Activated naive CD8-positive, alpha-beta T cell treated with anti-CD3 and anti-CD28 coated beads for 36 hours (primary cell): ENCODE results near the gene ETV6. TPM values are rescaled to one million over a fixed set of nuclear protein-coding genes. Genes with fewer than 3 reads are reported as not detected.

Experiments
- DNase-seq: peaks from one replicate; pipeline ENCODE4 v3.0.0; 2021
- H3K27ac Mint-ChIP-seq: one replicate; pipeline ENCODE4 v1.8.0; 2022; ENCODE audit warnings: mild to moderate bottlenecking, moderate library complexity, mixed read lengths
- H3K27me3 Mint-ChIP-seq: one replicate; pipeline ENCODE4 v1.8.0; 2022; ENCODE audit warnings: mild to moderate bottlenecking, mixed read lengths
- H3K36me3 Mint-ChIP-seq: one replicate; pipeline ENCODE4 v1.8.0; 2021; ENCODE audit warnings: mild to moderate bottlenecking, mixed read lengths
- H3K4me1 Mint-ChIP-seq: one replicate; pipeline ENCODE4 v1.8.0; 2021; ENCODE audit warnings: mixed read lengths
- H3K4me3 Mint-ChIP-seq: one replicate; pipeline ENCODE4 v1.8.0; 2022; ENCODE audit warnings: mild to moderate bottlenecking, moderate library complexity, mixed read lengths
- H3K9me3 Mint-ChIP-seq: one replicate; pipeline ENCODE4 v1.8.0; 2022; ENCODE audit warnings: mixed read lengths
- total RNA-seq, 2 experiments: library from RNA; stranded (reverse); gene quantifications; one replicate each; pipeline ENCODE4 v1.2.3, GENCODE V29; 2021

Gene ETV6
- total RNA-seq, 2 experiments from 2014 or later: 21.6 to 23.7 TPM

GRCh38 chr12:11722071-11722470 is 72.6 kb downstream of the ETV6 start:
- Mint-ChIP-seq H3K9me3 (peaks cover 3% of the 10 kb centered on the region), H3K4me3 (no peak overlapping the region), H3K27ac (no peak overlapping the region), H3K27me3 (no peaks in the 10 kb centered on the region), H3K4me1 (peaks cover 28% of the 10 kb centered on the region), H3K36me3 (peaks cover 14% of the 10 kb centered on the region)
- DNase-seq: no peak

GRCh38 chr12:11722578-11723138 is 73.2 kb downstream of the ETV6 start:
- Mint-ChIP-seq H3K4me3 (no peak overlapping the region), H3K36me3 (peaks cover 14% of the 10 kb centered on the region)

GRCh38 chr12:11723993-11724392 is 74.5 kb downstream of the ETV6 start:
- Mint-ChIP-seq H3K9me3 (peaks cover 3% of the 10 kb centered on the region), H3K27me3 (no peaks in the 10 kb centered on the region), H3K4me3 (no peak overlapping the region), H3K4me1 (peaks cover 38% of the 10 kb centered on the region), H3K36me3 (peaks cover 14% of the 10 kb centered on the region), H3K27ac (no peak overlapping the region)
- no peak for DNase-seq

More at GRCh38 chr12:11722578-11723138, 73.2 kb downstream of the ETV6 start:
- Mint-ChIP-seq H3K4me1 (peaks cover 33% of the 10 kb centered on the region), H3K27ac (no peak overlapping the region), H3K27me3 (no peaks in the 10 kb centered on the region), H3K9me3 (peaks cover 3% of the 10 kb centered on the region)
- no peak for DNase-seq

GRCh38 chr12:11724888-11725311 is 75.4 kb downstream of the ETV6 start:
- Mint-ChIP-seq H3K4me1 (peaks cover 38% of the 10 kb centered on the region), H3K27me3 (no peaks in the 10 kb centered on the region)

GRCh38 chr12:11725686-11726085 is 76.2 kb downstream of the ETV6 start:
- Mint-ChIP-seq H3K9me3 (peaks cover 2% of the 10 kb centered on the region), H3K27me3 (no peaks in the 10 kb centered on the region), H3K27ac (no peak overlapping the region), H3K4me3 (no peak overlapping the region), H3K4me1 (peaks cover 43% of the 10 kb centered on the region), H3K36me3 (peaks cover 22% of the 10 kb centered on the region)
- no peak for DNase-seq

More at GRCh38 chr12:11724888-11725311, 75.4 kb downstream of the ETV6 start:
- Mint-ChIP-seq H3K27ac (no peak overlapping the region), H3K9me3 (peaks cover 3% of the 10 kb centered on the region), H3K36me3 (peaks cover 21% of the 10 kb centered on the region), H3K4me3 (no peak overlapping the region)
- no peak for DNase-seq

GRCh38 chr12:11726659-11727058 is 77.2 kb downstream of the ETV6 start:
- H3K27ac Mint-ChIP-seq: peak overlapping the region; percentile 55
- peaks cover 19% of the 10 kb centered on the region for H3K36me3 Mint-ChIP-seq
- H3K9me3 Mint-ChIP-seq: no peaks in the 10 kb centered on the region

GRCh38 chr12:11727133-11727664 is 77.7 kb downstream of the ETV6 start:
- Mint-ChIP-seq H3K9me3 (no peaks in the 10 kb centered on the region), H3K4me3 (peak overlapping the region; percentile 19)

More at GRCh38 chr12:11726659-11727058, 77.2 kb downstream of the ETV6 start:
- H3K4me1 Mint-ChIP-seq: peaks cover 52% of the 10 kb centered on the region
- H3K27me3 Mint-ChIP-seq: no peaks in the 10 kb centered on the region
- H3K4me3 Mint-ChIP-seq: no peak overlapping the region
- DNase-seq: no peak

GRCh38 chr12:11728154-11728755 is 78.8 kb downstream of the ETV6 start:
- H3K4me1 Mint-ChIP-seq: peaks cover 65% of the 10 kb centered on the region

More at GRCh38 chr12:11727133-11727664, 77.7 kb downstream of the ETV6 start:
- H3K4me1 Mint-ChIP-seq: peaks cover 58% of the 10 kb centered on the region
- peak; percentile 74 for DNase-seq
- peaks cover 19% of the 10 kb centered on the region for H3K36me3 Mint-ChIP-seq
- peak overlapping the region; percentile 55 for H3K27ac Mint-ChIP-seq
- H3K27me3 Mint-ChIP-seq: no peaks in the 10 kb centered on the region

GRCh38 chr12:11729008-11729407 is 79.5 kb downstream of the ETV6 start:
- Mint-ChIP-seq H3K4me3 (no peak overlapping the region), H3K27ac (peak overlapping the region; percentile 34), H3K9me3 (no peaks in the 10 kb centered on the region), H3K36me3 (peaks cover 23% of the 10 kb centered on the region), H3K4me1 (peaks cover 68% of the 10 kb centered on the region), H3K27me3 (no peaks in the 10 kb centered on the region)
- DNase-seq: no peak

More at GRCh38 chr12:11728154-11728755, 78.8 kb downstream of the ETV6 start:
- H3K4me3 Mint-ChIP-seq: no peak overlapping the region
- no peaks in the 10 kb centered on the region for H3K9me3 Mint-ChIP-seq
- H3K27me3 Mint-ChIP-seq: no peaks in the 10 kb centered on the region
- H3K27ac Mint-ChIP-seq: no peak overlapping the region
- no peak for DNase-seq
- H3K36me3 Mint-ChIP-seq: peaks cover 22% of the 10 kb centered on the region

GRCh38 chr12:11729439-11730150 is 80.1 kb downstream of the ETV6 start:
- H3K4me3 Mint-ChIP-seq: no peak overlapping the region
- DNase-seq: no peak
- H3K4me1 Mint-ChIP-seq: peaks cover 69% of the 10 kb centered on the region
- H3K27me3 Mint-ChIP-seq: no peaks in the 10 kb centered on the region
- H3K36me3 Mint-ChIP-seq: peaks cover 23% of the 10 kb centered on the region
- H3K9me3 Mint-ChIP-seq: no peaks in the 10 kb centered on the region
- peak overlapping the region; percentile 34 for H3K27ac Mint-ChIP-seq

- Mint-ChIP-seq H3K4me3 (no peak overlapping the region), H3K4me1 (peaks cover 71% of the 10 kb centered on the region), H3K9me3 (no peaks in the 10 kb centered on the region), H3K27ac (peak overlapping the region; percentile 84), H3K27me3 (no peaks in the 10 kb centered on the region), H3K36me3 (peaks cover 22% of the 10 kb centered on the region)
- no peak for DNase-seq
Observed at GRCh38 chr12:11730299-11731041, 81.0 kb downstream of the ETV6 start.

GRCh38 chr12:11731042-11731357 is 81.5 kb downstream of the ETV6 start:
- Mint-ChIP-seq H3K9me3 (no peaks in the 10 kb centered on the region), H3K27me3 (no peaks in the 10 kb centered on the region), H3K36me3 (peaks cover 19% of the 10 kb centered on the region), H3K4me1 (peaks cover 67% of the 10 kb centered on the region), H3K27ac (peak overlapping the region; percentile 84), H3K4me3 (no peak overlapping the region)
- no peak for DNase-seq

GRCh38 chr12:11731455-11731854 is 82.0 kb downstream of the ETV6 start:
- H3K4me3 Mint-ChIP-seq: peak overlapping the region; percentile 32
- no peak for DNase-seq

GRCh38 chr12:11732023-11732422 is 82.5 kb downstream of the ETV6 start:
- no peaks in the 10 kb centered on the region for H3K9me3 Mint-ChIP-seq
- H3K36me3 Mint-ChIP-seq: peaks cover 17% of the 10 kb centered on the region
- DNase-seq: no peak
- peak overlapping the region; percentile 84 for H3K27ac Mint-ChIP-seq
- H3K27me3 Mint-ChIP-seq: no peaks in the 10 kb centered on the region
- H3K4me3 Mint-ChIP-seq: no peak overlapping the region
- peaks cover 60% of the 10 kb centered on the region for H3K4me1 Mint-ChIP-seq

More at GRCh38 chr12:11731455-11731854, 82.0 kb downstream of the ETV6 start:
- Mint-ChIP-seq H3K27me3 (no peaks in the 10 kb centered on the region), H3K4me1 (peaks cover 62% of the 10 kb centered on the region), H3K9me3 (no peaks in the 10 kb centered on the region), H3K27ac (peak overlapping the region; percentile 84), H3K36me3 (peaks cover 17% of the 10 kb centered on the region)

- Mint-ChIP-seq H3K27ac (peak overlapping the region; percentile 84), H3K36me3 (peaks cover 17% of the 10 kb centered on the region), H3K4me1 (peaks cover 56% of the 10 kb centered on the region), H3K9me3 (no peaks in the 10 kb centered on the region), H3K4me3 (peak overlapping the region; percentile 51), H3K27me3 (no peaks in the 10 kb centered on the region)
- no peak for DNase-seq
Observed at GRCh38 chr12:11732715-11733114, 83.2 kb downstream of the ETV6 start.
